GM10266 (cell line): ENCODE measurements around the gene TENM3.

Experiments
- DNase-seq: peaks from one replicate; pipeline ENCODE4 v3.0.0; 2012; ENCODE audit errors: extremely low spot score
- TF ChIP-seq, protein P1 (sequence below): IDR thresholded peaks from 2 replicates; pipeline ENCODE4 v1.5.1; 2012; ENCODE audit warnings: mild to moderate bottlenecking, low read depth; ENCODE audit not compliant: control insufficient read depth, insufficient read depth; ENCODE audit errors: missing control alignments

Gene TENM3

DNA sequence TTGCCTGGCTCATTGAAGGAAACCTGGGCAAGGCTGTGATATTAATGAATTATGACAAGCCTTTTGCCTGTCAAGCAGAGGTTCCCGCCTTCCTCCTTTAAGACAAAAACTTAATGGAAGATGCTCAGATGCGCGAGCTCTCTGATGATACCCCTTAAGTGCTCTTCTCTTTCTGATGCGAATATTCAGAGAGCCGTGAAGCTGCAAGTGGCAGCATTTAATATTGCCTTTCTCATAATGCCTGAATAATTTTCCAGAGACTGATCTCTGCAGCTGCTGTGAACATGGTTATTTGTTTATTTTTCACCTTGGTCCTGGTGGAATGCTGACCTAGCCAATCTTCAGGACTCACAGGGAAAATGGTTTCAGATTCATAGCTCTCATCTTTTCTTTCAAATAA, 251.8 kb downstream of the TENM3 start:
- DNase-seq, result no peak
- TF ChIP-seq, protein P1, sequence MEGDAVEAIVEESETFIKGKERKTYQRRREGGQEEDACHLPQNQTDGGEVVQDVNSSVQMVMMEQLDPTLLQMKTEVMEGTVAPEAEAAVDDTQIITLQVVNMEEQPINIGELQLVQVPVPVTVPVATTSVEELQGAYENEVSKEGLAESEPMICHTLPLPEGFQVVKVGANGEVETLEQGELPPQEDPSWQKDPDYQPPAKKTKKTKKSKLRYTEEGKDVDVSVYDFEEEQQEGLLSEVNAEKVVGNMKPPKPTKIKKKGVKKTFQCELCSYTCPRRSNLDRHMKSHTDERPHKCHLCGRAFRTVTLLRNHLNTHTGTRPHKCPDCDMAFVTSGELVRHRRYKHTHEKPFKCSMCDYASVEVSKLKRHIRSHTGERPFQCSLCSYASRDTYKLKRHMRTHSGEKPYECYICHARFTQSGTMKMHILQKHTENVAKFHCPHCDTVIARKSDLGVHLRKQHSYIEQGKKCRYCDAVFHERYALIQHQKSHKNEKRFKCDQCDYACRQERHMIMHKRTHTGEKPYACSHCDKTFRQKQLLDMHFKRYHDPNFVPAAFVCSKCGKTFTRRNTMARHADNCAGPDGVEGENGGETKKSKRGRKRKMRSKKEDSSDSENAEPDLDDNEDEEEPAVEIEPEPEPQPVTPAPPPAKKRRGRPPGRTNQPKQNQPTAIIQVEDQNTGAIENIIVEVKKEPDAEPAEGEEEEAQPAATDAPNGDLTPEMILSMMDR, result no peak

DNA sequence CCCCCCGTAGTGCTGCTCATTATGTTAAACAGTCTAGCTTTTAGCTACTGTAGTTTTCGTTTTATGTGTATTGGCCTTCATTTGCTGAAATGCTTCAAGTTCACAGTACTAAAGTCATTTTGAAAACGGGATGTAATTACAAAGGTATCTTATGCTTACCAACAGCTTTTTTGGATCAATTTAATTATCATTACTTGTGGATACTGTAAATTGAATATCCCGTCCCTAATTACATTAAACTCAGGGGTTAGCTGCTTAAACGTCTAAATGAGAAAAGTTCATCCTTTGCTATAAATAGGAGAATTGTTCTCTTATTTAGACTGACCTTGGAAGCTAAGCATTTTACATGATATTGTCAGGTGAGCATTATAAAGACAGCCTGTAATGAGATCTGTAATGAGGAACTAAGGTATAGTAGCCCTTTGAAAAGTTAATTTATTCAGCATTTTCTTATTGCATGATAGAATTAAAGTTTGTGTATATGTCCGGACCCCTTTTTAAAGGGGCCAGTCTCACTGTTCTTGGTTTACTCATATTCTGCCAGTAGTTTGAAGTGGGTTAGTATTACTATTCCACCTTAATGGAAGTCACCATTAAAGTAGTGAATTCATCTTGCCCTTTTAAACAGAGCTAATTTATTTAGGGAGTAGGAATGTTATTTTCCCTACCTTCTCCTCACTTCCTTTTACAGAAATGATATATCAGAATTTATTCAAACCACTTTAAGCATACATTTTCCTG, 252.6 kb downstream of the TENM3 start:
- TF ChIP-seq, protein P1, result no peak
- DNase-seq, result no peak

DNA sequence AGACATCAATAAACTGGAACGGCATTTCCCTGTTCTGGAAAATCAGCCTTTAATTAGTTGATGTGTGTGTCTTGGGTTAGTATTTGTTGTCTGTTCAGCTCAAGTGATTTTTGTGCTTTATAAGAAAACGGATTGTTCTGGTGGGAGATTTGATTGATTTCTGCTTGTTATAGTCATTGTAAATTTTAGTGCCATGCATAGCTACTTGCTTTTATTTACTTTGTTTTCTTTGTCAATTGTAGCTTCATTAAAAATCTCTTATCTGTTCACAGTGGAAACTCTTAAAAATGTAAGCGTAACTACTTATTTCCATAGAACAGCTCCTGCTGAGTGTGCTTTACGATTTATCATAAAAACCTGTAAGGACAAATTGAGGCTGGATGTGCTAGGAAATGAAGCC, 253.2 kb downstream of the TENM3 start:
- TF ChIP-seq, protein P1, result no peak
- DNase-seq, result no peak

DNA sequence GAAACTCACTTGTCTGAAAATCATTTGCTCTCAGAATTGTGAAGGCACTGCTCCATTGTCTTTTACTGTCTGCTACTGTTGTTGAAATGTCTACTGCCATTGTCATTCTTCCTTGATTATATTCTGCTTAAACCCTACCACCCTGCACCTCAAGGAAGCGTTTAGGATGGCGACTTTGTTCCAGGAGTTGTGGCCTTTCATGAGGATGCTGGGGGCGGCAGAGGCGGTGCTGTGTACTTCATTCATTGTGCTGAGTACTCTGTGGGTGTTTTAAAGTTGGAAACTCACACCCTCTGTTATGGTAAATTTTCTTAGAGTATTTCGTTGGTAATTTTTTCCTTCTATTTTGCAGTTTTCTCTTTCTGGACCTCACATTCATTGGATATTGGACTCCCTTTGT, 258.9 kb downstream of the TENM3 start:
- DNase-seq, result no peak
- TF ChIP-seq, protein P1, result no peak

DNA sequence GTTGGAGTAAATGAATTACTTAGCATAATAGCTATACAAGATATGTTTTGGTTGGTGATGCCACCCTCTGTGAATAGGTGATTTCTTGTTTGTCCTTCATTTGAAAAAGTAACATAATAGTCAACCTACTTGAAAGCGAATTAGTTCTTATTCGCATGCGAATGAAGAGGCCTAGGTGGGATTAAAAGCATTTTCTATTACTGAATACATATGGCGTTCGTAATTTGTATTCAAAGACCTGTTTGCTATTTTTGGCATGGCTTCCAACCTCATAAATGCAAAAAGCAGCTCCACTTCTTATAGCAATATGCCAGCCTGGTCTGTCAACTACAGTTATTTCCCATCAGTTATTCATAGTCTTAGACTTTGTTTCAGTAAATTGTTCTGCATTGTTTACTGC, 261.3 kb downstream of the TENM3 start:
- TF ChIP-seq, protein P1, result no peak
- no peak for DNase-seq

DNA sequence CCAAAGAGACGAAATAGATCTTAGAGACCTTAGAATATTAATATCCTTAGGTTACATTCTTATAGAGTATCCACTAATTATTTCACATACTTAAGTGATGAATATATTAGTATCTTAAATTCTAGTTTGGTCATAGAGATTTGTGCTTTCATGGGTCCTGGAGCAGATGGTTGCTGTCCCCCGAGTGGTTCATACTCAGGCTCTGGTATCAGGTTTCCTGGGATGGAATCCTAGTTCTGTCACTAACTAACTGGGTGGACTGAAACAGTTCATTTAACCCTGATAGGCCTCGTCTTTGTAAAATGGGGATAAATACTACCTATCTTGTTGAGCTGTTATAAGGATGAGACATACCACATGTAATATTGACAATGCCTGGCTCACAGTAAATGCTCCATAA, 264.6 kb downstream of the TENM3 start:
- no peak for DNase-seq
- TF ChIP-seq, protein P1, result no peak

DNA sequence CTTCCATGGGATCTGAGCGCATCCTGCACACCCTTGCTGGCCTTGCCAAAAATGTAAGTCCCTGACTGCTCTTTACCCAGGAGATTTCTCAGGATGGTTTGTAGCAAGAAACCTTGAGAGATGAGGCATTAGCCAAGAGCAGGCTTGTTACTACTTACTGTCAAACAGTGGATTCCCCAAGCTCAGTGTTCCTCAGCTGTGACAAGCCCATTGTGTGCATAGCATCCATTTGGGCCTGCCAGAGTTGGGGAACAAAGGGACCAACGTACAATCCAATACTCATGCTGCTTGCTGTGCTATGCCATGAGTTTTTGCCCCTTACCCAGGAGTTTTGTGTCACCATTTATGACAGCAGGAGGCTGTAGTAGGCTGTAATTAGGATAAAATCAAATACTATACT, 267.6 kb downstream of the TENM3 start:
- DNase-seq, result no peak
- TF ChIP-seq, protein P1, result no peak
